Measurements from ENCODE around the gene ALOX5AP.

Gene ALOX5AP

DNA sequence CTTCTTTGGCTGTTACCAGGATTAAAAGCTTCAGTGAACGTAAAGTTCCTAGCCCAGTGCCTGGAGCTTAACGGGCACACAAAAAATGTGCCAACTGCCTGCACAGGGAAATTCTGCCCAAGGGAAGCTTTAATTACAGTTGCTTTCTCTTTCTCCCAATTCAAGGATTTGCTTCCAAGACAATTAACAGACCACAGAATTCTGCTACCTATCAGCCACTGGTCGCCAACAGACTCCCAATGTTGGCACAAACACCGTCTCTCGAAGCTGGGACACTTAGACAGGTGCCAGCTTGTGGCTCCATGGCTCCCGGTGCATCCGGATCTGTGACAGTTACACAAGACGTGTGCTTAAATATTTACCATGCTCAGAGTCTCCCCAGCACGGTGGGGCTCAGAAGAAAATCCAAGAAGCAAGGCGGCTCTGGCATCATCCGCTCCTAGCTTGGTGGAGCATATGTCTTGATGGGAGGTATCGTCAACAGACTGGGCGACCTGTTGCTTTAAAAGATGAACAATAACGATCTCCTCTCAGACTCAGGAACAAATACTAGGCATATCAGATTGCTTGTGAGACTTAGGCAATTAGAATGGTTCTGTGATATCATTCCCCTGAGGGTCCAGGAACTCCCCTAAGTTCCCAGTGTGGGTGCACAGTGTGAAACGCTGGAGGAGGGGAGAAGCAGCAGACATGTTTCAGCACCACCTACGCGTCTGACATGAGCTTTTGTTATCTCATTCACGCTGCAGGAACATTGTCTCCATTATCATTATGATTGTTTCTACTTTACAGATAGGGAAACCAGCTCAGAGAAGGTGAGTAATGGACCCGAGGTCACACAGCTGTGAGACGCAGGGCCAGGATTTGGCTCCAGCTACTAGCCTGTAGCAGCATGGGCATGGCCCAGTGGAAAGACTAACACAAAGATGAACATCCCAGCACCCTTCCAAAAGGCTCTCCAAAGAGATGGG lies 61.6 kb downstream of the ALOX5AP start:
- DNase-seq (ENCODE audit: low read depth in 2 of 2), result no peak

DNA sequence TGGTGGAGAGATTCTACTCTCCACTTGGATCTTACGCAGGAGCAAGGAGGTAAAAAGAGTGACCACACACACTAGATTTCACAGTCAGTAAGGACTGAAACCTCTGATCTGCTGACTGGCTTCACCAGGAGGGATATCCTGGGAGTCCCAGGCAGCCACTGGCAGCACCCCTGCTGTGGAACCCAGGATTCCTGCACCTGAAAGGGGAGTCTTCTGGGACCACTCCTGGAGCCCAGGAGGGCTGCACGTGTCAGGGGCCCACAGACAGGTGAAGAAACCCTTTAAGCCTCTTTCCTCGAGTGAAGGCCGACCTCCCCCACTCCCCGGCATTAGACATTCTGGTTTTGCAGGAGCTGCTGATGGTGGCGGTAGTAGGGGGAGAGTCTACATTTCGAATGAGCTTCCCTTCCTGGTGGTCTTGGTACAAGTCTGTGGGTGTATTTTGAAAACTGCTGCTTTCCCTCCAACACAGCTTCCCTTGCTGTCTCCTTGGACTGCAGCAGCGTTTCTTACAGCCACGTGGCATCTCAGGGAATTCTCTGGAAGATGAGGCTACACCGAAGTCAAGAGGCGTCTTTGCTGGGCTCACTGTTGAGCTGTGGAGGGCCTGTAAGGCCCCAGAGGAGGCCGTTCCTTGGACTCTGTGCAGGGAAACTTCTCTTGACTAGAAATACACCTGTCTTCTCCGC lies 62.6 kb downstream of the ALOX5AP start:
- DNase-seq (ENCODE audit: low read depth in 2 of 2), result no peak

DNA sequence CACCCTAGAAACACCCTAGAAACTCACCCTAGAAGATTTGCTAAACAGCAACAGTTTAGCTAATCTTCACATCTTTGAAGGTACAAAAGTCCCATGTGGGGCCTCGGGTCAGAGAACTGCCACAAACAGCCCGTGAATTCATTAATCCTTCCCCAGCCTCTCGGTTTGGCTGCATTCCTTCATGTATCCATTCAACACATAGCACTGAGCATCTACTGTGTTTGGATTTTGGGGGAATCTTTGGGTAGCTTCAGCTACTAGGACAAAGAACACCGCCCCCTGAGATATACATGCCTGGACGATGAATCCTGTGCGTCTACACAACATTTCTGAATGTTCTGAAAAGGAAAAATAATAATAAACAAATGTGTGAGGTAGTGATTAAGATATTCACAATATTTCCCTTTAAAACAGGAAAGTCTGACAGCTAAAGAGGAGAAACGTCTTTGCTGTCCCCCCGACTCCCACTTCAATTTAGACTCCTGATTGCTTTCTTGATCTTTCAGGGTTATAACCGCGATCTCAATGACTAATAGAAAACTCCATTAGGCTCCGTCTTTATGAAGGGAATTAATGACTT lies 63.5 kb downstream of the ALOX5AP start:
- no peak for DNase-seq (ENCODE audit: low read depth in 2 of 2)

DNA sequence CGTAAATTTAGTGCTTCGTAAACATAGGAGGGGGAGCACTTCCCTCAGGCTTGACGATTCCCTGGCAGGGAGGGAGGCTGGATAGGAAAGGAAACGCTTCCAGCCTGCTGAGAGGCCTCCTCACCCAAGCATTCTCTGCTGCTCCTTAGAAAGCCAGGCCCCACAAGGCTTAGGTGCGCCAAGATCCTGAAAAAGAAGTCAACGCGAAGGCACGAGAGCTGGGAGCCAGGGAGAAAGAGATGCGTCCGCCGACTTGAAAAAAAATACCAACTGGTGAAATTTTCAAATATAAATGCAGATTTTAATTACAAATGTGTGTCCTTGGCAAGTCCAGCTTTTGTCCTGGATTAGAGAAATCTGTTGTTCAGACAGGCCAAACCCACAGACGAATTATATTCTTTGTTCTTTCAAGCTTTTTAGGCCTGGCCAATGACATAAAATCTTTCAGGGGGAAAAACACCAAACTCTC lies 64.0 kb downstream of the ALOX5AP start:
- DNase-seq (ENCODE audit: low read depth in 2 of 2), result no peak

DNA sequence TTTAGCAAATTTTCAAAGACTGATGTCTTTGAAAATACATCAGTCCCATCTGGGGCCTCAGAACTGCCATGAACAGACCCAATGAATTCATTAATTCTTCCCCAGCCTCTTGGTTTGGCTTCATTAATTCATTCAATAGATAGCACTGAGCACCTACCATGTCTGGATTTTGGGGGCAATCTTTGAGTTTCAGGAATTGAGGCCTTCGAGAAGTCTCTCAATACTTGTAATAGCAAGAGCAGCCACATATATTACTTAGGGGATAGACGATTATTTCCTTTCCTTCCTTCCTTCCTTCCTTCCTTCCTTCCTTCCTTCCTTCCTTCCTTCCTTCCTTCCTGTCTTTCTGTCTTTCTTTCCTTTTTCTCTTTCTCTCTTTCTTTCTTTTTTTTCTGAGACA lies 64.8 kb downstream of the ALOX5AP start:
- DNase-seq (ENCODE audit: low read depth in 2 of 2), result no peak

DNA sequence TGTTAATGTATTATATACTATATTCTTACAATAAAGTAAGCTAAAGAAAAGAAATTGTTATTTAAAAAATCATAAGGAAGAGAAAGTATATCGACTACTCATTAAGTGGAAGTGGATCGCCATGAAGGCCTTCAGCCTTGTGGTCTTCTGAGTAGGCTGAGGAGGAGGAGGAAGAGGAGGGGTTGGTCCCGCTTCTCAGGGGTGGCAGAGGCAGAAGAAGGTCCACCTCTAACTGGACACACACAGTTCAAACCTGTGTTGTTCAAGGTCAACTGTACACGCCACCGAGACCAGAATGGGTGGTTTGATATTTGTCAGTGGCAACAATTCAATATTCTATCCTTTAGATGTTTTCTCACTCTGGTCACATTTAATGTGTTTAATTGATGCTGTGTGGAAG lies 67.2 kb downstream of the ALOX5AP start:
- no peak for DNase-seq (ENCODE audit: low read depth in 2 of 2)

DNA sequence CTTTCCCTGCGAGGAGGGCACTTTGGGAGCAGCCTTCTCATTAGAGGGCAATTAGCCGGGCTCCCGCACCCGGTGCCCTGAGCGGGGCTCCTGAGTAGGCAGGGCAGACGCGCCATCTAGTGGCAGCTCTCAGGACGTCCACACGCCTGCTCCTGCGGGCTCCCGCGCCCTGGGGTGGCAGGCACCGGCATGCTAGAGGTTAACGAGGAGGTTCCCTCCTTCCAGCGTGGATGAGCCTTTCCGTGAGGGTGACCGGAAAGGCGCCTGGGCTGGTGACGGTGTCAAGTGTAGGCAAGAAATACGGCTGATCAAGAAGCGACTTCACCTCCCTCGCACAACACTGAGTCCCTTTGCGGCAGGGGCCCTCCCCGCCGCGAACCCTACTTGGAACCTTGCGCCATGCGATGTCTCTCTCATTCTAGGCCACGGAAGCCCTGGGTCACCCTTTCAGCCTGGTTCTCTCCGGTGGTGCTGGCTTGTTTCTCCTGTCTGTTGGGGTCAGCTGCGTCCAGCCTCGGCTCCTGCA lies 67.7 kb downstream of the ALOX5AP start:
- peak; percentile 63 to 72 for DNase-seq (ENCODE audit: low read depth in 2 of 2)

DNA sequence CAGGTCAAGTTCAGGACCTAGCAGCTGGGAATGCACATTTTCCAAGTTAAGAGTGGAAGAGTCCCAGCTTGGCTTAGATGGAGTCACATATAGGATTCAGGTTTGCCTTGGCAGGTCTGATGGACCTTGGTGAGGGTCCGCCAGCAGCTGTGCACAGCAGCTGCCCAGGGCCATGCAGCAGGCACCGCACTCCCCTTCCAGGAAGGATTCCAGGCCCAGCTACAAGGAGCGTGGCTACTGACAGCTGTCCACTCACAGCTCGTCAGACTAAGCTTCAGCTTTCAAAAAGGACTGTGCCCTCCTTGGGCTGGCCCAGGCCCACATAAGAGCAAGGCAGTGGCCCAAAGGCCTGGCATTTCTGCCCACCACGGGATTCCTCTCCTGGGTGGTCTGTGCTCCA lies 68.4 kb downstream of the ALOX5AP start:
- no peak for DNase-seq (ENCODE audit: low read depth in 2 of 2)

DNA sequence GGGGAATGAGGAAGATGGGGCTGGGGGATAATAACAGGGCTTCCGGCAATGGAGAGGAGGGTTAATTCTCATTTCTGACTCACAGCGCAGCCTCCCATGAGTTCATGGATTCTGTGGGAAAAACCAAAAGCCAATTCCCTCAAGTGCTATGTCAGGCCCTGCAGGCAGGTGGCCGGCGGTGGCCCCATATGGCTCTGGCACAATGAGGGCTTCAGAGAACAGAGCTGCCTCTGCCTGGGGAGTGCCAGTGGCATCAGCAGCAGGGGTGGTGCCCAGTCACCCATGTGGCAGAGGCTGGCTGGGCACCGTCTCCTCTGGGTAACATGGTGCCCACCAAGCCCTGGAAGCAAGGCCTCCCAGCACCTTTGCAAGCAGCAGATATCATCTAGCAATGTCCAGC lies 69.1 kb downstream of the ALOX5AP start:
- DNase-seq (ENCODE audit: low read depth in 2 of 2), result no peak

DNA sequence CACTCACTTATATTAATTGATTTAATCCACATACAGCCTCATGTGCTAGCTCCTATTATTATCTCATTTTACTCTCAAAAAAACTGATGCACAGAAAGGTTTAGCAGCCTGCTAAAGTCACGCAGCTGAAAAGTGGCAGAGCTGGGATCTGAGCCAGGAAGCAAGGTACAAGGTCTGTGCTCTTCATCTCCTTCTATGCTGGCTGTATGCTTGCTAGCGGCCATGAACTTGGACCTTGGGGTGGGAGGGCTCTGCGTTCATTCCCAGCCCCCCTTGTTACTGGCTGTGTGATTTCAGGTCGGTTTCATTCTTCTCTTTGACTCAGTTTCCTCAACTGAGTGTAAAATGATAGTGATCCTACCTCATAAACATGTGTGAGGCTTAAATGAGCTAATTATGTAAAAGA lies 69.8 kb downstream of the ALOX5AP start:
- no peak for DNase-seq (ENCODE audit: low read depth in 2 of 2)

DNA sequence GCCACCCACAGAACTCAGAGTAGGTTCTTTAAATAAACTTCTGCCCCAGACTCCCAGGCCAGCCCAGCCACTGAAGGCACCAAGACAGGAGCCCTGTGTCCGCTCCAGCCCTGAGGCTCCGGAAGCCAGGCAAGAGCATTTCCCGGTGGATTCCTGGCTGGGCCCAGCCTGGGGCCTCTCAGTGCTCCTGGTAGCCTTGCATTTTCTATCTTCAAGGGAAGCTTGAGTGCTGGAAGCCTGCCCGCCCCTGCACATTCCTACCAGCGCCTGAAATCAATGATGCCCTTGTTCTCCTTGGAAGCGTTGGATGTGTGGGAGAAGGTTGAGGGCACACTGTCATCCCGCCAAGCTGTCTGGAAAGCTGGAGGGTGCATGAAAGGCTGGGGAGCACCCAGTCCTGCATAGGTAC lies 70.3 kb downstream of the ALOX5AP start:
- no peak for DNase-seq (ENCODE audit: low read depth in 2 of 2)

DNA sequence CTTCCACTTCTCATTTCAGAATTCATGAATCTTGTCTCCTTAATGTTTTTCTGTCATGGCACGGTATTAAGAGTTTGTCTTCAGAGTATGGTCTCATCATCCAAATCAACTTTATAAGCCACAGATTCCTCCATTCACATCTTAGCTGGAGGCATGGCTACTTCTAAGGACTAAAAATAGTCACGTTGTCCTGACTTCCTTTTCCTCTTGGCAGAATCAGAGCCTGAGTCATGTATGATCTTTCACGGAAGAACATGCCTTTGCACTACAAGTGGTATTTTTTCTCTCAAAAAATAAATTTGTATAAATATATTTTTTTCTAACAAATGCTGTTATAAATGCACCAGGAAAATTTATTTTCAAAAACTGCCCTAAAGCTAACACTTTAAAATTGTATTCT lies 71.4 kb downstream of the ALOX5AP start:
- DNase-seq (ENCODE audit: low read depth in 2 of 2), result no peak

DNA sequence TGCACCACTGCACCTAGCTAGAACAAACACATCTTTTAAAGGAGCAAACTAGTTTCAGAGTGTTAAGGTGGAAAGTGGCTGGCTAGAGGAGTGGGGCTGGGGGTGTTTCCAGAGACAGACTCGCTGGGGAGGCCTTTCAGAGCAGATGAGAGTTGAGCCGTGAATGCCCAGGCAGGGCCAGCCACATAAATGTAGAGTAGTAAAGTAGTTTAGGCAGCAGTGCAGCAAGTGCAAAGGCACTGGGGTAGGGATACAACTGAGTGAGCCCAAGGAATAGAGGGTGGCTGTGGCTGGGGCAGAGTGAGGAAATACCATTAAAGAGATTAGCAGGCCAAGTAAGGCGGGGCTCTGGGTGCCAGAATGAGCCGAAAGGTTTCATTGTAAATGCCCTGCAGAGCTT lies 72.0 kb downstream of the ALOX5AP start:
- no peak for DNase-seq (ENCODE audit: low read depth in 2 of 2)

DNA sequence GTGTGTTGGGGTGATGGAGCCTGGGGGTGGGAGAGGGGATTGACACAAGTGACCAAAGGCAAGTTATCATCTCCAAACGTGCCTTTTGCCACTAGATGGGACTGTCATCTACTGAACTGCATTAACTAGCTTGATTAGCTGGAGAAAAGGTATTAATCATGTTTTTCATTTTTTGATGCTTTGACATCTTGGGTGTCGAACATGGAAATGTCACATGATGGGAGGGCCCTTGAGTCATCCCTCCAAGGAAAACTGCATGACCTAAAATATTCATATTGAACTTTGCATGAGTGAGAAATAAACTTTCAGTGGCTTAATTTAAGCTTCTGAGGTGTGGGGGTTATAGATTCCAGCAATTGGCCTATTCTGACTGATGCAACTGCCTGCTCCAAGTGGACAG lies 73.3 kb downstream of the ALOX5AP start:
- DNase-seq (ENCODE audit: low read depth in 2 of 2), result no peak

DNA sequence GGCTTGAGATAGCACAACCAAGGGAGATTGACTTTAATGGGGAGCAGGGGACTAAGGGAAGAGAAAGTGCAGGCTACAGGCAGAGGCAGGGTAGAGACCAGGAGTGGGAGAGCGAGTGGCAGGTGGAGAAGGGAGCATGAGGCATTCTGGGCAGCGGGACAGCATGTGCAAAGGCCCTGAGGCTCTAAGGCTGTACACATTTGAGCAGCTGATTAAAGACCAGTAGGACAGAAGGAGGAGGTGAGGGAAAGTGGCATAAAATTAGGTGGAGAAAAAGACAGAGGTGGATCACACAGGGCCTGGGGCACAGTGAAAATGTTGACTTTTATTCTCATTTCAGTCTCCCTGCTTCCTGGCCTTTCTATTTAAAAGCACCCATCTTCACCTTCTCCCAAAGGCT lies 74.4 kb downstream of the ALOX5AP start:
- no peak for DNase-seq (ENCODE audit: low read depth in 2 of 2)

DNA sequence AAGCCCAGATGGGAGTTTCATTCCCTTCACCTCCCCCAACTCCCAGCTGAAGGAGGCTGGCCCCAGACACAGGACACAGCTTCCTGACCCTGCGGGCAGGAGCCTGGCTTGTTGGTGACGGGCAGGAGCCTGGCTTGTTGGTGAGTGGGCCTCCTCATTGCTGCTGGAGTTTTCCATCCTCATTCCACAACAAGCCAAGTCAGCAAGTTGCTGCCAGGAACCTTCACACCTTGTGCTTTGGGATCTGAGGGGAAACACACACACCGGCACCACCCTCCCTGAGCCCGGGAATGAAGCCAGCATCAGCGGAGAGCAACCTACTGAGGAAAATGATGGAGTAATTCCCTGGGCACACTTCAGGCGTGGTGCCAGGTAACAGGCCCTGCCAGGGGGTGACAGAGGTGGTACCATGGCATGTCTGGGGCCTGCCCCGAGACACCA lies 74.9 kb downstream of the ALOX5AP start:
- DNase-seq (ENCODE audit: low read depth in 2 of 2), result no peak

DNA sequence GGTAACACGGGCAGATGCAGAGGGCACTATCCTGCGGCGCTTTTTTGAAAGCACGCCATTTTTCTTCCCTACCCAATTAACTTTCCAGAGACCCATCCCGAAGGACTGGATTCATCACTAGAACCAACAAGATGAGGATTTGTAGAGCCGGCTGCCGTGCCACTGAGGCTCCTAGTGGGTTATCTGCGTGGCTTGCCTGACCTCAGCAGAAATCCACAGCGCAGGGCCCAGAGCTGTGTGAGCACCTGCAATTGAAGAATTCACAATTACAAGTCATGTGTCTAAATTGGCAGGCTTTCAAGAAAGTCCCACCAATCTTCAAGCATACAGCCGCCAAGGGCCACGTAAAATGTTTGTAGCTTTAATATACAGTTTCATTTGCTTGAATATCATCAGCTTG lies 75.5 kb downstream of the ALOX5AP start:
- no peak for DNase-seq (ENCODE audit: low read depth in 2 of 2)

Data from stimulated activated CD8-positive, alpha-beta memory T cell treated with anti-CD3 and anti-CD28 coated beads, Interleukin-2, amount 100 ng/mL, for 1 hour (primary cell).